ENCODE measurements around the gene TAP1.
"Not testable (repeated sequence)": the region's sequence is repeated elsewhere in the genome, so short reads cannot be mapped to it uniquely, and the experiment has no call there.

The TAP1 gene, protein sequence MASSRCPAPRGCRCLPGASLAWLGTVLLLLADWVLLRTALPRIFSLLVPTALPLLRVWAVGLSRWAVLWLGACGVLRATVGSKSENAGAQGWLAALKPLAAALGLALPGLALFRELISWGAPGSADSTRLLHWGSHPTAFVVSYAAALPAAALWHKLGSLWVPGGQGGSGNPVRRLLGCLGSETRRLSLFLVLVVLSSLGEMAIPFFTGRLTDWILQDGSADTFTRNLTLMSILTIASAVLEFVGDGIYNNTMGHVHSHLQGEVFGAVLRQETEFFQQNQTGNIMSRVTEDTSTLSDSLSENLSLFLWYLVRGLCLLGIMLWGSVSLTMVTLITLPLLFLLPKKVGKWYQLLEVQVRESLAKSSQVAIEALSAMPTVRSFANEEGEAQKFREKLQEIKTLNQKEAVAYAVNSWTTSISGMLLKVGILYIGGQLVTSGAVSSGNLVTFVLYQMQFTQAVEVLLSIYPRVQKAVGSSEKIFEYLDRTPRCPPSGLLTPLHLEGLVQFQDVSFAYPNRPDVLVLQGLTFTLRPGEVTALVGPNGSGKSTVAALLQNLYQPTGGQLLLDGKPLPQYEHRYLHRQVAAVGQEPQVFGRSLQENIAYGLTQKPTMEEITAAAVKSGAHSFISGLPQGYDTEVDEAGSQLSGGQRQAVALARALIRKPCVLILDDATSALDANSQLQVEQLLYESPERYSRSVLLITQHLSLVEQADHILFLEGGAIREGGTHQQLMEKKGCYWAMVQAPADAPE

DNA sequence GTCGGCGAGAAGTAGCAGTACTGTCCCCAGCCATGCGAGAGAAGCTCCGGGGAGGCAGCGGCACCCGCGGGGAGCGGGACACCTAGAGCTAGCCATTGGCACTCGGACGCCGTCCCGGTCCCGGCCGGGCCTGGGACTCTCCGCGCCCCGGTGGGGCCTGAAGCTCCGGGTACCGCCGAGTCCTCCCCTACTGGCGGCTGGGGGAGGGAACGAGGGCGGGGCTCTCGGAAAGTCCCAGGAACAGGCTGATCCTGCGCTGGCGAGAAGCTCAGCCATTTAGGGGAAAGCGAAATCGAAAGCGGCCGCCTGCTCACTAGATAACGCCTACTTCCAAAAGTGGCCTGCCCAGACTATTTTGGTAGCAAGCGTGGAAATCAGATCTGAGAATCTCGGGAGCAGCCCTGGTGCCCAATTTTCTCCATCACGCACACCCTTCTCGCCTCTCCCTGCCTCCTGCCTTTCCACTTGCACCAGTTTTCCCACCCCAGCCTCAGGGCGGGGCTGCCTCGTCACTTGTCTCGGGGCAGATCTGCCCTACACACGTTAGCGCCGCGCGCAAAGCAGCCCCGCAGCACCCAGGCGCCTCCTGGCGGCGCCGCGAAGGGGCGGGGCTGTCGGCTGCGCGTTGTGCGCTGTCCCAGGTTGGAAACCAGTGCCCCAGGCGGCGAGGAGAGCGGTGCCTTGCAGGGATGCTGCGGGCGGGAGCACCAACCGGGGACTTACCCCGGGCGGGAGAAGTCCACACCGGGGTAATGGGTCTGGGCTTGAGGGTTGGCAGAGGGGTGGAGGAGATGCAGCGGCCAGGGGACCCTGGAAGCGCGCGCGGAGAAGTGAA is at the start of gene TAP1, which contains the start of gene PSMB9:
Gene TAP1, minus strand, starts transcription at position 164 of the 835 bp plus-strand sequence. Its CDS starts 68 bp downstream, at position 96.
Gene PSMB9, plus strand, starts transcription at position 652 of the 835 bp plus-strand sequence. Its CDS starts 38 bp downstream, at position 690.
- DNase-seq = peak; percentile 58 to 59

DNA sequence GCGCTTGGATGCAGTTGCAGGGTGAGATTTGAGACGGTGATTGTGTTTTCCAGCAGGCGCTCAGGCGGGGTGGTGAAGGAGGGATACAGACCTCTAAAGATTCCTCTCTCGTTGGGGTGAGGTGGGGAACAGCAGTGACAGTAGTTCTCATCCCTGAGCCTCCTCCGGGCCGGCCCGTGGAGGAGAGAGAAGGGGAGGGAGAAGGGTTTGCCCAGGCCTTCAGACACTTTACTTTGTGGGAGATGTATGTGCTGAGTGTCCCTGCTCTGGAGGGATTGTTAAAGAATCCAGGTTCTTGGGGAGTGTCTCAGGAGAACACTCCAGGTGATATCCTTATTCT is 41.5 kb upstream of the TAP1 start:
- no peak for DNase-seq

DNA sequence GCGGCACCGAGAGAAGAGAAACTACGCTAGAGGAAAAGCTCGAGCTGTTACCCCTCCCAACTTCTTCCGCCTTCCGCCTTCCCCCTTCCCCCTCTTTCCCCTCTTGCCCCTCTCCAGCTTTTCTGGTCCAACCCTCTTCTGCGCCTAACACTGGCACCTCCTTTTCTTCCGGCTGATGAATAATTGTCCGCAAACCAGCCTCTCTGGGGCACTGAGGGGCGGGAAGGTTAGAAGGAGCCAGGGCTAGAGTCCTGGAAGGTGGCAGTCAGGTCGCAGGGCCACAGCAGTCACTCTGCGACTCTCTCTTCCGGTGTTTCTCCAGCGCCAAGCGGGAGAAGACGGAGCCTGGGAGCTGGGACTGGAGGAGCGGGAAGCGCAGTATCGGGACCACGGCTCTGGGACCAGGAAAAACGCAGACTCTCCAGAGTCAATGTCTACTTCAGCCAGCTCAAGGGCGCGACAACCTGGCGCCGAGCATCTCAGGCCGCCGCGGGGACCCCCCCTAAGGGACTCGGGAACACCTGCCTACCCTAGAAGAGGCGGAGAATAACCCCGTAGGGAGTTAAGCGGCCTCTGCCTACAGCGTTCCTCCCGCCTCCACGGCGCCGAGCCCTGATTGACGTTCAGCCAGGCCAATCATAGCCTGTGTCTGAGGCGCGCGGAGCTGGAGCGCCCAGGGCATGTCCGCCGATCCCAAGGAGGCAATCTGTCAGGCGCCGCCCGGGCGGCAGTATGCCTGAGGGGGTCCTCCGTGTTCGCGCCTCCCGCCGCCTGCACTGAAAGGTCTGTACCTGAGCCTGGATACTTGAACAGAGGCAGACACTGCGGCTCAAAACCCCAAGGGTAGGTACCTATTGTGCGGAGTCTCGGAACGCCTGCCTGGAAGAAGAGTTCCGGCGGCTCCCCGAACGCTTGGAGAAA is 40.8 kb upstream of the TAP1 start:
- DNase-seq = peak; percentile 60 to 77

DNA sequence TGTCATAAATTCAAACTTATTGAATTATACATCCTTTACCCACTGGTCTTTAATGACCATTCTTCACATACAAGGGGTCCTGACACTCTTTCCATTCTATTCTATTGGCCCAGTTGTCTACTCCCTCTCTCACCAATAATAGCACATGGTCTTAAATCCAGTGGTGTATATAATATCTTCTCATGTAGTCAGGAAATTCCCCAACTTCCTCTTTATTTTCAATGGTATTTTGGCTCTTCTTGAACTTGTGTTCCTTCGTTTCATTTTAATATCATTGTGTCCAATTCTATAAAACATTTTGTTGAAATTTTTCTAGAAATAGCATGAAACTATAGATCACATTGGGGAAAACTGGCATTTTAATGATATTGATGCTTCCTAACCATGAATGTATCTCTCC is 37.3 kb upstream of the TAP1 start:
- DNase-seq = no peak

DNA sequence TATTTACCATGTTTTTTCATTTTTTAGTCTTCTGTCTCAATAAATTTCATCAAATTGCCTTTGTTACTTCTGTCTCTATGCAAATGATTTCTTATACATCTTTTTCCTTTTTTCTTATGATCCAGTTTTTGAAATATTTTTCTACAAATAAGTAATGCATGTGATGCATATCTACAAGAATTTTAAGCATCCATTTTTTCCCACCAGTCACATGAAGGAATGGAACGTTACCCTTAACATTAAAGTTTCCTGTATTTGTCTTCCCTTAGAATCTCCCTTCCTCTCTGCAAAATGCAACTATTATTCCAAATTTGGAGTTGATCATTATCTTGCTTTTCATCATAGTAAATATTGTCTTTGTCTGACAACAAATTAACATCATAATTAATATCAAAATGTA is 36.0 kb upstream of the TAP1 start:
- no peak for DNase-seq

DNA sequence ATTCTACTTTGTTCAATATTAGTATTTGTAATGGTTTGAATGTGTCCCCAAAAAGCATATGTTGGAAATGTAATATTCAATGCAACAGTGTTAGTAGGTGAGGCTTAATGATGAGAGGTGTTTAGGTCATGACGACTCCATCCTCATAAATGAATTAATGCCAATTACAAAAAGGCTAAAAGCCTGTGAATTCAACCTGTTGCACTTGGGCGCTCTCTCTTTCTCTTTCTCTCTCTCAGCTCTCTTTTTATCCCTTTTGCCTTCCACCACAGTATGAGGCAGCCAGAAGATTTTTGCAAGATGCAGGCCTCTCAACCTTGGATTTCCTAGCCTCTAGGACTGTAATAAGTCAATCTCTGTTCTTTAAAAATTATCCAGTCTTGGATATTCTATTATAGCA is 35.1 kb upstream of the TAP1 start:
- DNase-seq = no peak

DNA sequence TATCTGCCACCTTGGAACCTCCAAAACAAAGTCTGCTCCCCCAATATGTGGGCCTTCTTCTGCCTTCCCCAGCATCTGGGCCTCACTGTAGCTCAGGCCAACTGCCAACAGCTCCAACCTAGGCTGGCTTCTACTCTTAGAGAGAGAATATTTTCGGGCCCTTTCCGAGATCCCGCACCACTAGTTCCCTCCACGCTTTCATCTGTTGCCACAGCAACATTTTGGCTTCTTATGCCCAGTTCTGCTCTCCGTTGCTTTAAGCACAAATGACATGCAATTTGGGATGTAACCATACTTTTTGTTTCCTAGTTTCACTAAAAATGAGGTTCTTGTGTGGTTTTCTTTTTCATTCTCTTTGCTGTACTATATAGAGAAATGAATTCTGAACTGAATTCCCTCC is 34.1 kb upstream of the TAP1 start:
- DNase-seq = no peak

DNA sequence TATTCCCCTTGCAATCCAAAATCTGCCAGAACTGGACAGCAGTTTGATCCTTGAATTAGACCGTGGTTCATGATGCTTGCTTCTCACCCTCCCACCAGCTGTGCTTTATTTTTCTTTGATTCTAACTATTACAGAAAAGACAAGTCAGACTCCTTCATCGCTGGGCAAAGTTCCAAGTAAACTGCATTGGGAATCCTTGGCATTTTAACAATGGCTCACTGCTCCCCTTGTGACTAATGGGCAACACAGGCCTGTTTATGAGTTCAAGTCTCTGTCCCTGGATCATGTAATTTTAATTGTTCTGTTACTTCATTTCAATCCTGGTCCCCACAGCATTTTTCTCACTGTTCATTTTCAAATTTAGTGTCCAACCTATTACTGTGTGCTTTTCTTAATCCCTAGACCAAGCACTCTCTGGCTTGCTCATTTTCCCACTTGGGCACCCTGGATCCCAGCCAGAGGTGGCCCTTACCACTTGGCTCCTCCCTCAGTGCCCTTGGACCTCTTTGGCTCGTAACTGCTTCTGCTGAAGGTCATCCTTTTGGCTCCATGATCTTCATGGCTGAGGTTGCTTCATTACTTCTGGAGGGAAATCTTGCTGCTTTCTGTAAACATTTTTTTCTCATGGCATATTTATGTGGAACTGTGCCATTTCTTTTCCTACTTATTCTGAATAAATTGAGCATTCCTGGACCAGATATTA is 33.3 kb upstream of the TAP1 start:
- DNase-seq = no peak

DNA sequence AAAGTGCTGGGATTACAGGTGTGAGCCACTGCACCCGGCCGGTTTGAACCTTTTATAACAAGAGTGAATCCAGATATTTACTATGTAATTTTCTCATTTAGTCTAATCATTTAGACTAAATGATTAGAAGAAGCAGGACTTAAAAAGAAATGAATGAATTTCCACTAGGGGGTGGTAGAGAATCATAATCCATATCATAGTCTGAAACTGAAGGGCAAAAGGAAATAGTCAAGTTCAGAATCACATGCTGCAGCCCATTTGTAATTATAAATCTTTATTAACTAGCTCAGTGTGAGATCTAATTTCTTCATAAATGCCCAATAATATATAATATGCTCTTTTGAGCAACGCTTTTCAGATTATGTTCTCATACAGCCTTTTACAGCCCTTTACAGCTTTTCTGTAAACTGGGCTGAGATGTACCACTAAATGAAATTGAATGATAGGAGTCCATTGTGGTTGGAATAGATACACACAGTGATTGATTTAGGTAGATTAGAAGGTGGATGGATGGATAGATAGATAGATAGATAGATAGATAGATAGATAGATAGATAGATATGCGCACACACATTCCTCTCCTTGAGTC is 32.3 kb upstream of the TAP1 start:
- peak in 1 of 2 experiments; percentile 23 for DNase-seq

DNA sequence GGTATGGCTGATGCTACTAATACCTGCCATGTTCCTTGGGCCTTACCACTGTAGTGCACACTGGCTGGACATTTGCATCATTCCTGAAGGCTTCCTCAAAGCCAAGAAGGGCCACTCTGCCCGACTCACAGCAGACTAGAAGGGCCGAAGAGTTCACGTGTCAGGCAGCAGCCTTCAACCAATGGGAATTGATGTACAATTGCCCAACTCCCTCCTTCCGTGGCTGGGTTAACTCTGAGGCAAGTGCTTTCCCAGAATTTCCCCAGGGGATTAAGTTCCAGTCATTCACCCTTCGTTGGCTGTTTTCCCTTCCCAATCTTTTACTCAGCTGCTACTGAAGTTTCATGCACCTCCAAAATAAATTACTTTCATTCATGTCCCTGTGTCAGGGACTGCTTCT is 30.3 kb upstream of the TAP1 start:
- DNase-seq = no peak

DNA sequence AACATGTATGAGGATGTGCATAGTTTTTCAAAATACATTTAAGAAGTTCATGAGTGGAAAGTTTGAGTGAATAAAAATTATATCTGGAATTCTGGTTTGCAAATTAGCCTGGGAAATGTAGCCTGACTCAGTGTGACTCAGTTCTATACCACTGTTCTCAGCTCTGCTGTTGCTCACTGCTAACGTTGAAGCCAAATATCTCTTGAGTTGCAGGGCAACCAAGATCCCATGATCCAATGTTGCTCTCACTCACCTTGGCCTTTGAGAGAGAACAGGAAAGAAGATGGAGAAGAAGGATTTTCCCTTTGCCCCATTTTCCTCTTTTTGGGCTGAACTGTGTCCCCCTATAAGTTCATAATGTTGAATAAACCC is 29.4 kb upstream of the TAP1 start:
- DNase-seq = no peak

DNA sequence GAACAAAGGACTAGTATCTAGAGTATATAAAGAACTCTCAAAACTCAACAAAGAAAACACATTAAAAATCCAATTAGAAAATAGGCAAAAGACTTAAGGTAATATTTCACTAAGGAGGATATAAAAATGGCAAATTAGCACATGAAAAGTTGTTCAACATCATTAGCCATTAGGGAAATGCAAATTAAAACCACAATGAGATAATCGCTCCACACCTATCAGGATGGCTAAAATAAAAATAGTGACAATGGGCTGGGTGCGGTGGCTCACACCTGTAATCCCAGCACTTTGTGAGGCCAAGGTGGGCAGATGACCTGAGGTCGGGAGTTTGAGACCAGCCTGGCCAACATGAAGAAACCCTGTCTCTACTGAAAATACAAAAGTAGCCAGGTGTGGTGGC is 27.5 kb upstream of the TAP1 start:
- not testable (repeated sequence) for DNase-seq

DNA sequence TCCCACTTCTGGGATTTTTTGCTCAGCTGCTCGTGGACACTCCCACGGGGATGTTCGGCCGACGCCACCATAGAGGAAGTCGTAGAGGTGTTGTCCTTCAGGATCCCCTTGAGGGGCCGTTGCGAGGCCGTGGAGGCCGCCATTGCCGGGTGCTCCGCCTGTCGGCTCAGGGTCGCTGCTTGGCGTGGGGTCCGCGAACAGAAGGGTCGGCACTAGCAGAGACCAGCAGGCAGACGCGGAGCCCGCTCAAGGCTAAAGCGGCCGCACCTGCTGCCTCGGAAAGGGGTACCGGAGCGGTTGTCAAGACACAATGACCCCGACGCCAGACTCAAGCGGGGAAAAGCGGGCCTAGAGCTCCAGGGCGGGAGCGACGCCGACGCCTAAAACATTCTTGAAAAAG is 26.2 kb upstream of the TAP1 start:
- no peak for DNase-seq

DNA sequence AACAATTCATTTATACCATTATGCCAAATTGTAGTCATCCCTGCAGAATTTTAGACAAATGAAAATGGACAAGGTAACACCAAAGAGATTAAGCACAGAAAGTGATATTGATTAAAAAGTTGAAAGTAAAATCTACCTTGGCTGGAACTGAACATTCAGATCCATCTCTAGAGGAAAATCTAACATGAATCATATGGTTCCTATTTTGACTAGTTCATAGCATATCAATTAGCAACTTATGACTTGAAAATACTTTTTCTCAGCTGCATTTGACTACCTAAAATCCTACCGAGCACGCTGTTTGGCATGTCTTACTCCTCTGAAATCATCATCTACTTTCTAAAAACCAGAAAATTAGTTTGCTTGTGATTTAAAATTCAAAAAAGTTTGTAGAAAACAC is 23.1 kb upstream of the TAP1 start:
- DNase-seq = no peak

DNA sequence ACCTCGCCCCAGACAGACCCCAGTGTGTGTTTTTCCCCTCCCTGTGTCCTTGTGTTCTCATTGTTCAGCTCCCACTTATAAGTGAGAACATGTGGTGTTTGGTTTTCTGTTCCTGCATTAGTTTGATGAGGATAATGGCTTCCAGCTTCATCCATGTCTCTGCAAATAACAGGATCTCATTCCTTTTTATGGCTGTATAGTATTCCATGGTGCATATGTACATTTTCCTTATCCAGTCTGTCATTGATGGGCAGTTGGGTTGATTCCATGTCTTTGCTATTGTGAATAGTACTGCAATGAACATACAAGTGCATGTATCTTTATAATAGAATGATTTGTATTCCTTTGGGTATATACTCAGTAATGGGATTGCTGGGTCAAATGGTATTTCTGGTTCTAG is 20.4 kb upstream of the TAP1 start:
- DNase-seq = not testable (repeated sequence)

DNA sequence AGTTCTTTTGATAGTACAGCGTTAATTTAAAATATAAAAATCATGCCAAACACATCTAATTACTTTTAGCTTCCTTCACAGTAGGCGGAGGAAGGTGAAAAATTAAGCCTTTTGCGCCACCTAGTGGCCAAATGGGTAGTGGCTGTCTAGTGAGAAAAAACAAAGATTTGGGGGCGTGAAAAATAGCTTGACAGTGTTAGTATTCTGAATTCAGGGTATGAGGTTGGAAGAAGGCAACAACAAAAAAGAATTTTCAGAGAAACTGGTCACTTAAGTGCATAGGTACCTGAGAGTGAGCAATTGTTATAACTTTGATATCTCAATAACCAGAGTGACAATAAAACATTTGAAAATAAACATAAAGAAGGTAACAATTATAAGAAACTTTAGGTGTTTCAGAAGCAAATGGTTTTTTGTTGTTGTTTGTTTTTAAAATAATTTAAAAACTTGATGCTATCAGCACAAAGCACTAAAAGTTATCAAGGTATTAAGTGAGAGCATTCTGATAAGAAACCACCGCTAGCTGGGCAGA is 14.8 kb upstream of the TAP1 start:
- peak in 1 of 2 experiments; percentile 79 for DNase-seq

DNA sequence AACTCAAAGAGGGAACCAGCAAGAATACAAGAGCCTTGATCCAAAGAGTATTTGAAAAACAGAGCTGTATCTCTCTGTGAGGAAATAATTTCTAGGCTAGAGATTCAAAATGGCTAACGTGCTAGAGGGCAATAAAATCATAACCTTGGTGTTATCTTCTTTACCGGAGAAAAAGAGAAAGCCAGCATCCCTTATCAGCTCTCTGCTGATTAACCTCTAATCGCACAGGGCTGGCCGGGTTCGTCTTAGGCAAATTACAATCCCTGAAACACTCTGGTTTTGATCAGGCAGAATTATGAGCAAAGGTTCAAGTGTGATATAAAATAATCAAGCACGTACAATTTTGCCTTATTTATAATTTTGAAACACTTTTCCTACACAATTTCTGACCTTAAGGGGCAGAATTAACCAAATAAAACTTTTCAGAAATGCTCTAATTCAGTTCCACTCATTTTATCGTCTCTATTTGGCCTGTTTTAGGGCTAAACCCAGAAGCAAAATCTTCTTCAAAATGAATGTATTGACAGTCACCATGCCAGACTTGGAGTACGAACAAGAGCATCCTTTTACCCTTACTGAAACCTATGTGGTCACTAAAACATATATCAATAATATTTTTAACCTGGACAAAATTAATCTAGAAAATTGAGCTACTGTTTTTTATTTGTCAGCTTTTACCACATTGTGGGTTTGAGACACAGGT is 14.2 kb upstream of the TAP1 start:
- no peak for DNase-seq

DNA sequence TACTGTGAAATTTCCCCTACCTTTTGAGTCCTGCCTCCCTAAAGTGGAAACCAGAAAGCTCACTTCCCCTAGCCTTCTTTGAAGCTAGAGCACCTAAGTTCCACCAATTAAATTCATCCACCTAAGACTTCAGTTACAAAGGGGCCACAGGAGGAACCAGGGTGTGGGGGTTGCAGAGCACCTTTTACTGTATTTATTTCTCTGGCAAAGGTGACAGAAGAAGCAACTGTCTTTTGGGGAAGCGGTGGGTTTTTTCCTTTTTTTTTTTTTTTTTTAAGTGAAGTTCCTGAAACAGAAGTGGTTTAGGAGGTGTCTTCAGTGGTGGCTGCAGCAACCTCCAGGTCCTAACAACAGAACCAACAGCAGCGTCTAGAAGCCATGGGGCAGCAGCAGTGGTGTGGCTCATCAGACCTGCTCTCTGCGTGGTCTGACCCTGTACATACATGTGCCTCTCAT is 13.5 kb upstream of the TAP1 start:
- no peak for DNase-seq

DNA sequence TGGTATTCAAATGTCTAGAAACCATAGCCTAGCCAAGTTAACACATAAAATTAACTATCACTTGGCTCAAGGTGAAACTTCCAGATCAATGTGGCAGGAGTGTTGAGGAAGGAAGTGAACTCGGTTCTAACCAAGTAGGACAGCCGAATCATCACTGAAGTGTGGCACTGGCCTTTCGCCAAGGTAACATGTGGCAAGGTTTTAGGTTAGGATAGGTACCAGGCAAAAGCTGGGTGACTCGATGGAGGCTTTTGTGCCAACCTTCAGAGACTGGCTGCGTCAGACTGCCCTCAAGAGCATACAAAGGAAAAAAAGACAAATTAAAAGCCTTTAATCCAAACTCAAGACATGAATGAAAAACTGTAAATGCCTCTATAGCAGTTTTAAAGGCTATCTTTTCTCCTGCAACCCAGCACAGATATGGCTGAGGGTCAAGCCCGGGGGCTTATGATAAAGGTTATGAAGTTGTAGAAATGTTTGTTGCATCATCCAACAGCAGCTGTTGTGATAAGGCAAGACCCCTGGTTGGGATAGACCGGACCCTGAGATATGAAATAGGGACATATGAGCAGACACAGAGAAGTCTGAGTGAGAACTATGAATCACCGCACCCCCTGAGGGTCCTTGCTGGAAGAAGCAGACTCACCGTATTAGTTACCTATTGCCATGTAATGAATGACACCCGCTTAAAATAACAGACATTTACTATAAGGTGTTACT is 12.4 kb upstream of the TAP1 start:
- no peak for DNase-seq

All from cerebellar nuclear complex (tissue), 1 donor.